GM19372 (cell line): ENCODE data around the gene DIPK1A.

Experiments used
- ATAC-seq: cut with Tn5 transposase; IDR thresholded peaks from one replicate; pipeline ENCODE4 v1.9.1; 2021; ENCODE audit warnings: mild to moderate bottlenecking, low read depth, moderate library complexity; ENCODE audit not compliant: unreplicated experiment

Gene DIPK1A

GRCh38 chr1:92843429-92844352 lies 117.6 kb downstream of the DIPK1A start:
- no peak for ATAC-seq

- no peak for ATAC-seq
These were observed 118.2 kb downstream of the DIPK1A start for GRCh38 chr1:92843046-92843423.

- no peak for ATAC-seq
These were observed 118.9 kb downstream of the DIPK1A start for GRCh38 chr1:92842082-92843045.

- ATAC-seq: no peak
These were observed 120.7 kb downstream of the DIPK1A start for GRCh38 chr1:92840600-92840999.

- ATAC-seq: no peak
These were observed 121.8 kb downstream of the DIPK1A start for GRCh38 chr1:92839442-92839841.

- ATAC-seq: no peak
These were observed 122.7 kb downstream of the DIPK1A start for GRCh38 chr1:92838519-92838918.

GRCh38 chr1:92837062-92837461 lies 124.2 kb downstream of the DIPK1A start:
- no peak for ATAC-seq

- ATAC-seq: no peak
These were observed 126.6 kb downstream of the DIPK1A start for GRCh38 chr1:92834617-92835016.

GRCh38 chr1:92833840-92834239 lies 127.4 kb downstream of the DIPK1A start:
- ATAC-seq: no peak

GRCh38 chr1:92832537-92833114 lies 128.6 kb downstream of the DIPK1A start:
- no peak for ATAC-seq

- peak; percentile 89 for ATAC-seq
These were observed 129.3 kb downstream of the DIPK1A start, which contains the start of gene RPL5 for GRCh38 chr1:92831762-92832536. Gene RPL5 (plus strand): TSS chr1:92832040. CDS start chr1:92832115, 75 bp downstream.

- no peak for ATAC-seq
These were observed 129.9 kb downstream of the DIPK1A start for GRCh38 chr1:92831368-92831761.

GRCh38 chr1:92826792-92827191 lies 134.5 kb downstream of the DIPK1A start:
- ATAC-seq: no peak

- no peak for ATAC-seq
These were observed 138.4 kb downstream of the DIPK1A start for GRCh38 chr1:92822879-92823278.

- no peak for ATAC-seq
These were observed 140.7 kb downstream of the DIPK1A start for GRCh38 chr1:92820551-92820950.

GRCh38 chr1:92820024-92820423 lies 141.2 kb downstream of the DIPK1A start:
- ATAC-seq: no peak

- ATAC-seq: peak; percentile 77
These were observed 143.1 kb downstream of the DIPK1A start for GRCh38 chr1:92817986-92818764.

- ATAC-seq: no peak
These were observed 144.0 kb downstream of the DIPK1A start for GRCh38 chr1:92817137-92817697.

GRCh38 chr1:92816732-92817131 lies 144.5 kb downstream of the DIPK1A start:
- no peak for ATAC-seq
